OCI-LY1 (cell line): Measurements from ENCODE around the gene DENND5A.

ENCODE experiments used
- EZH2 ChIP-seq: fragments of 200-600 bp; sonication (generic), shearing (Covaris generic); IDR thresholded peaks from 2 replicates; pipeline ENCODE4 v1.8.0; 2017; ENCODE audit warnings: borderline replicate concordance, mixed run types, mild to moderate bottlenecking, antibody characterized with exemption, low read length, moderate library complexity, mixed read lengths
- TF ChIP-seq, protein P1 (sequence below): fragments of 200-600 bp; sonication (generic), shearing (Covaris generic); IDR thresholded peaks from 2 replicates; pipeline ENCODE4 v1.5.1; 2017; ENCODE audit warnings: mild to moderate bottlenecking, antibody characterized with exemption, low read length, moderate library complexity, mixed read lengths

DNA sequence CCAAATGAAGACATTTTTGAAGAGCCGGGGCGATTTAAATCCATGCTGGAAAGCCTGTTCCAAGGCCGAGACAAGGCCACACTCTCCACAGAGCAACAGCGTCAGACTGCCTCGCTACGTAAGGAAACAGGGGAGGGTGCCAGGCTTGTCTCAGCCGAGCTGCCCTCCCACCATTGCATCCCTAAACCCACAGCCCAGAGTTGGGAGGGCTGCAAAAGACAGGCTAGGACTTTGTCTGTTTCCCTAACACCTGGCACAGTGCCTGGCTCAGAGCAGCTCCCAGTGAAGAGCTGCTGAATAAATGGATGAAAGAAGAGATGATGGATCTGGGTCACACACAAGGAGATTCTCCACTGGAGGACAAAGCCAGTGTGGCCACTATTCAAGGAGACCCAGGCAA lies 122.4 kb downstream of the DENND5A start:
- TF ChIP-seq, protein P1, sequence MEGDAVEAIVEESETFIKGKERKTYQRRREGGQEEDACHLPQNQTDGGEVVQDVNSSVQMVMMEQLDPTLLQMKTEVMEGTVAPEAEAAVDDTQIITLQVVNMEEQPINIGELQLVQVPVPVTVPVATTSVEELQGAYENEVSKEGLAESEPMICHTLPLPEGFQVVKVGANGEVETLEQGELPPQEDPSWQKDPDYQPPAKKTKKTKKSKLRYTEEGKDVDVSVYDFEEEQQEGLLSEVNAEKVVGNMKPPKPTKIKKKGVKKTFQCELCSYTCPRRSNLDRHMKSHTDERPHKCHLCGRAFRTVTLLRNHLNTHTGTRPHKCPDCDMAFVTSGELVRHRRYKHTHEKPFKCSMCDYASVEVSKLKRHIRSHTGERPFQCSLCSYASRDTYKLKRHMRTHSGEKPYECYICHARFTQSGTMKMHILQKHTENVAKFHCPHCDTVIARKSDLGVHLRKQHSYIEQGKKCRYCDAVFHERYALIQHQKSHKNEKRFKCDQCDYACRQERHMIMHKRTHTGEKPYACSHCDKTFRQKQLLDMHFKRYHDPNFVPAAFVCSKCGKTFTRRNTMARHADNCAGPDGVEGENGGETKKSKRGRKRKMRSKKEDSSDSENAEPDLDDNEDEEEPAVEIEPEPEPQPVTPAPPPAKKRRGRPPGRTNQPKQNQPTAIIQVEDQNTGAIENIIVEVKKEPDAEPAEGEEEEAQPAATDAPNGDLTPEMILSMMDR = no peak
- no peak for TF ChIP-seq EZH2
